OCI-LY3 (cell line): ENCODE data around the gene CHML.

Experiments
- H2AFZ ChIP-seq: fragments of 200-600, 300-600 bp; shearing (Covaris generic); 2 replicates; pipeline ENCODE4 v1.6.0; 2014; ENCODE audit warnings: antibody characterized with exemption, low read depth, low read length
- H3K27ac ChIP-seq: fragments of 200-600, 300-600 bp; sonication (generic); 2 replicates; pipeline ENCODE4 v1.5.1; 2014; ENCODE audit warnings: mild to moderate bottlenecking, low read length, moderate library complexity, mixed read lengths
- H3K27me3 ChIP-seq: fragments of 200-600, 300-600 bp; sonication (generic); 2 replicates; pipeline ENCODE4 v1.6.1; 2014; ENCODE audit warnings: low read depth, low read length, mixed read lengths
- H3K36me3 ChIP-seq: fragments of 200-600, 300-600 bp; sonication (generic); replicated peaks from 2 replicates; pipeline ENCODE3; 2014; ENCODE audit warnings: low read depth, low read length, mixed read lengths
- H3K4me1 ChIP-seq: fragments of 300-600, 200-600 bp; sonication (generic); 2 replicates; pipeline ENCODE4 v1.6.1; 2014; ENCODE audit warnings: low read length, mixed read lengths
- H3K4me2 ChIP-seq: fragments of 200-600, 300-600 bp; sonication (generic); 2 replicates; pipeline ENCODE4 v1.6.1; 2014; ENCODE audit warnings: low read length, mixed read lengths
- H3K4me3 ChIP-seq: fragments of 300-600, 200-600 bp; sonication (generic); 2 replicates; pipeline ENCODE4 v1.5.1; 2014; ENCODE audit warnings: antibody characterized with exemption, mild to moderate bottlenecking, low read length, moderate library complexity
- H3K79me2 ChIP-seq: fragments of 300-600, 200-600 bp; shearing (Covaris generic); 2 replicates; pipeline ENCODE4 v1.6.1; 2014; ENCODE audit warnings: mild to moderate bottlenecking, low read length, mixed read lengths
- H3K9ac ChIP-seq: fragments of 300-600, 200-600 bp; shearing (Covaris generic); 2 replicates; pipeline ENCODE4 v1.6.0; 2014; ENCODE audit warnings: mild to moderate bottlenecking, low read length, moderate library complexity
- H3K9me3 ChIP-seq: fragments of 200-600, 300-600 bp; shearing (Covaris generic); 2 replicates; pipeline ENCODE4 v1.6.1; 2014; ENCODE audit warnings: low read length, mixed read lengths; ENCODE audit not compliant: insufficient read depth
- H4K20me1 ChIP-seq: fragments of 200-600, 300-600 bp; sonication (generic); 2 replicates; pipeline ENCODE4 v1.6.1; 2016; ENCODE audit warnings: low read length, mixed read lengths; ENCODE audit not compliant: insufficient read depth
- CTCF ChIP-seq: fragments of 200-600, 300-600 bp; sonication (generic); IDR thresholded peaks from 2 replicates; pipeline ENCODE4 v1.5.1; 2014; ENCODE audit warnings: antibody characterized with exemption, low read length, low read depth
- EZH2phosphoT487 ChIP-seq: fragments of 200-600 bp; shearing (Covaris generic); IDR thresholded peaks from 2 replicates; pipeline ENCODE4 v1.6.1; 2018; ENCODE audit warnings: antibody characterized with exemption, mixed run types, low read depth

Gene CHML

GRCh38 chr1:241646201-241646600, 6.0 kb upstream of the CHML start:
- H3K27me3 ChIP-seq: 0 out of 2 replicates have a peak, but pooled peaks cover 2% of the 10 kb centered on the region
- H2AFZ ChIP-seq: no peak overlapping the region
- no peaks in the 10 kb centered on the region for H3K9me3 ChIP-seq
- H4K20me1 ChIP-seq: no peaks in the 10 kb centered on the region
- no peaks in the 10 kb centered on the region for H3K4me1 ChIP-seq
- no peaks in the 10 kb centered on the region for H3K79me2 ChIP-seq
- TF ChIP-seq EZH2phosphoT487 (no peak), CTCF (no peak)
- H3K4me3 ChIP-seq: no peak overlapping the region
- no peak overlapping the region for H3K27ac ChIP-seq
- no peaks in the 10 kb centered on the region for H3K36me3 ChIP-seq
- H3K9ac ChIP-seq: no peak overlapping the region
- H3K4me2 ChIP-seq: no peak overlapping the region

GRCh38 chr1:241645199-241645598, 5.0 kb upstream of the CHML start:
- H3K27ac ChIP-seq: no peak overlapping the region
- no peaks in the 10 kb centered on the region for H3K9me3 ChIP-seq
- TF ChIP-seq CTCF (no peak), EZH2phosphoT487 (no peak)
- H3K27me3 ChIP-seq: no peaks in the 10 kb centered on the region
- H3K9ac ChIP-seq: no peak overlapping the region
- no peak overlapping the region for H3K4me3 ChIP-seq
- no peaks in the 10 kb centered on the region for H3K36me3 ChIP-seq
- no peaks in the 10 kb centered on the region for H3K79me2 ChIP-seq
- peaks cover 5% of the 10 kb centered on the region for H3K4me1 ChIP-seq
- no peaks in the 10 kb centered on the region for H4K20me1 ChIP-seq
- no peak overlapping the region for H3K4me2 ChIP-seq
- H2AFZ ChIP-seq: no peak overlapping the region

DNA sequence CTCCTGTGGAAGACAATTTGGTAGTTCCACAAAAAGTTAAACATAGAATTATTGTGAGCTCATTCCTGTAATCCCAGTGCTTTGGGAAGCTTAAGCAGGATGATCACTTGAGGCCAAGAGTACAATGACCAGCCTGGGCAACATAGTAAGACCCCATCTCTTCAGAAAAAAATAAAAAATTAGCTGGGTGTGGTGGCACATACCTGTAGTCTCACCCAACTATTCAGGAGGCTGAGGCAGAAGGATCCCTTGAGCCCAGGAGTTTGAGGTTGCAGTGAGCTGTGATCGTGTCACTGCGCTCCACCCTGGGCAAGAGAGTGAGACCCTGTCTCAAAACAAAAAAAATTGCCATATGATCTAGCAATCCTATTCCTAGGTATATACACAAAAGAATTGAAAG, 4.1 kb upstream of the CHML start:
- peaks cover 5% of the 10 kb centered on the region for H3K4me1 ChIP-seq
- H2AFZ ChIP-seq: no peak overlapping the region
- H3K79me2 ChIP-seq: peaks cover 5% of the 10 kb centered on the region
- H3K4me3 ChIP-seq: no peak overlapping the region
- no peaks in the 10 kb centered on the region for H3K27me3 ChIP-seq
- H3K9me3 ChIP-seq: no peaks in the 10 kb centered on the region
- H3K36me3 ChIP-seq: no peaks in the 10 kb centered on the region
- H4K20me1 ChIP-seq: no peaks in the 10 kb centered on the region
- H3K27ac ChIP-seq: no peak overlapping the region
- no peak overlapping the region for H3K9ac ChIP-seq
- TF ChIP-seq CTCF (no peak), EZH2phosphoT487 (no peak)
- H3K4me2 ChIP-seq: no peak overlapping the region

DNA sequence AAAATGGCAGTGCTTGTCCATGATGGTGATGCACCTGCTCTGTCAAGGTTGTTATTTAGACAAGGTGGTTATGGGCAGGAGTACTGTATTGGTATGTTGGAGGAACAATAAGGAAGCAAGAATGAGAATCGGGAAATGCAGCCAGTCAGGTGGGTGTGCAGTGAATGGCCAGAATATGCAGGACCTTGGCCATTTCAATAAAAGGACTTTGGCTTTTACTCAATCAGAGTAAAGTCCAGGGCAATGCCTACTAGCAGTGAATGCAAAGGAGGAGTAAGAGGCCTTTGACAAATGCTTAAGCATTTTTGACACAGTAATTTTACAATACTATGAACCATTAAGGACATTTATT, 2.4 kb upstream of the CHML start:
- Histone ChIP-seq H3K27ac (no peak overlapping the region), H4K20me1 (no peaks in the 10 kb centered on the region), H3K36me3 (peaks cover 7% of the 10 kb centered on the region), H3K79me2 (peaks cover 22% of the 10 kb centered on the region), H2AFZ (no peak overlapping the region), H3K4me1 (peaks cover 17% of the 10 kb centered on the region), H3K27me3 (no peaks in the 10 kb centered on the region), H3K9me3 (no peaks in the 10 kb centered on the region), H3K9ac (no peak overlapping the region), H3K4me3 (no peak overlapping the region), H3K4me2 (no peak overlapping the region)
- no peak for TF ChIP-seq EZH2phosphoT487
- no peak for TF ChIP-seq CTCF
